KOPT-K1 (cell line): ENCODE data around the gene LSM4.

Source experiments
- H3K27ac ChIP-seq: fragments of 200-600 bp; sonication (generic); 2 replicates; pipeline ENCODE4 v1.5.1; 2016; ENCODE audit warnings: antibody characterized with exemption, mild to moderate bottlenecking, low read depth, low read length; ENCODE audit not compliant: poor library complexity, severe bottlenecking
- H3K36me3 ChIP-seq: fragments of 200-600 bp; sonication (generic); 2 replicates; pipeline ENCODE4 v1.5.1; 2017; ENCODE audit warnings: antibody characterized with exemption, mild to moderate bottlenecking, low read length, moderate library complexity; ENCODE audit not compliant: insufficient read depth
- H3K9me3 ChIP-seq: fragments of 200-600 bp; sonication (generic); 2 replicates; pipeline ENCODE4 v1.5.1; 2017; ENCODE audit warnings: antibody characterized with exemption, low read length, mild to moderate bottlenecking; ENCODE audit not compliant: insufficient read depth, poor library complexity, severe bottlenecking

Gene LSM4

DNA sequence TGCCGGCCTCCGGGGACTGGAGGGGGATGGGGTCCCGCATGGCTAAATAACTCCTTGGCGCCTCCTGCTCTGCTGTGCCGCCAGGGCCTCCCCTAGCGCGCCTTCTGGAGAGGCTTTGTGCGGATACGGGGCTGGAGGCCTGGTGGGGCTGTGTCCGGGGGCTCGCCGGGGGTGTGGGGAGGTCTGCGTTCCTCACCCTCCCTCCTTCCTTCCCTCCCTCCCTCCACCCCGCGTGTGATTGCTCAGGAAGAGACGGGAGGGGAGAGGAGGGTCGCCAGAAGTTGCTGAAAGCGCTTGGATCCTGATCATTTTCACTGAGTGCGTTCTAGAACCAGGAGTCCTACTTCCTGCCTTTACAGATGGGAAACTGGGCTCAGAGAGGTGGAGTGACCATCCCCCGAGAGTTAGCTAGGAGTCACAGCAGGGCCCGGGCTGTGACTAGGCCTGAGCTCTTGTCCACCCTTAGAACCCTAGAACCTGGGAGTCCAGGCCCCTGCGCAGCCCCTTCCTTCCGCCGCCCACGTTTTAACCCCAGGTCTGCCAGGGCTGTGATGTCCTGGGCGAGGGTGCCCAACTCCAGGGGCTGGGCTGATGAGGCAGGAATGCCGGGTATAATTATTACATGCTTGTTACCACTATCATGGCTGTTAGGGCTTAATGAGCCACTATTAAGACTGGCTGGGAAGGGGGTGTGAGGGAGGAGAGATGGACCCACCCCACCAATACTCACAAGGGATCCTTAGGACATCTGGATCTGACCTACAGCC, 40.7 kb downstream of the LSM4 start:
- Histone ChIP-seq H3K27ac (peak overlapping the region; percentile 98), H3K36me3 (peaks cover 20% of the 10 kb centered on the region), H3K9me3 (no peaks in the 10 kb centered on the region)

DNA sequence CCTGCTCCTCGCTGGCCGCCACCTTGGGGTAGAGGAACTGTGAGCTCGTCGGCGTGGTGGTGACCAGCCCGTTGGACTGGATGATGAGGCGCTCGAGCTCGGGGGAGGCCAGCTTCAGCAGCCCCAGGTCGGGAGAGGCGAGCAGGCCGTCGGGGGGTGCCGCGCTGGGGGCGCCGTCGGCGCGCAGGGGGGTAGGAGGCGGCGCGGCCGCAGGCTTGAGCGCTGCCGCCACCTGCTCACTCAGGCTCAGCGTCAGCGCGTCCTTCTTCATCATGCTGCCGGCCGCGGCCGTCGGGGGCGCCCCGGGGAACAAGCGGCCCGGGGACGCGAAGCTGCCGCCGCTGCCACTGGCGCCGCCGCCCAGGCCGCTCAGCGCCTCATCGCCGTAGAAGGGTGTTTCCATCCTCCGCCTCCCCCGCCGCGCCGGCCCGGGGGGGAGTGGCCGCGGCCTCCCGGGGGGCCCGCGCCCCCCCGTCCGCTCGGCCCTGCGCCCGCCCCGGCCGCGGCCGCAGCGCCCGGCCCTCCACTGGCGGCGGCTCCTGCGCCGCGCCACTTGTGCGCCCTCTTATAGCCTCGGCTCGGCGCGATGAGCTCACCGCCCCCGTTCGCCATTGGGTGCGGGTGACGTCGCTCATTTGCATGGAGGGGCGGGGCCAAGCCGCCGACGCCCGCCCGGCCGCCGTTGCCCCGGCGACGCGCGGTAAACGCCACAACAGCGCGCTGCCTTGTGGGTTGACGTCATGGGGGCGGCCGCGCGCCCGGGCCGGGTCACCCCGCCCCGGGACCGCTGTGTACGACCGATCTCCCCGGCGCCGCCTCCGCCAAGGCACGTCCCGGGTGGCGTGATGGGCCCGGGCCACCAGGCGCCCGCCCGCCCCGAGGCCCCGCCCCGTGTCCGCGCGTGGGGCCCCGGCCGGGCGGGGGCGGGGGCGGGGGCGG, 41.5 kb downstream of the LSM4 start, which contains the start of gene JUND:
JUND (minus strand) TSS at position 541 of the 939 bp plus-strand sequence; CDS start at position 403, 138 bp downstream.
- Histone ChIP-seq H3K27ac (peak within 1 kb of the TSS; percentile 98), H3K36me3 (peaks cover 29% of the 10 kb centered on the region), H3K9me3 (no peaks in the 10 kb centered on the region)

DNA sequence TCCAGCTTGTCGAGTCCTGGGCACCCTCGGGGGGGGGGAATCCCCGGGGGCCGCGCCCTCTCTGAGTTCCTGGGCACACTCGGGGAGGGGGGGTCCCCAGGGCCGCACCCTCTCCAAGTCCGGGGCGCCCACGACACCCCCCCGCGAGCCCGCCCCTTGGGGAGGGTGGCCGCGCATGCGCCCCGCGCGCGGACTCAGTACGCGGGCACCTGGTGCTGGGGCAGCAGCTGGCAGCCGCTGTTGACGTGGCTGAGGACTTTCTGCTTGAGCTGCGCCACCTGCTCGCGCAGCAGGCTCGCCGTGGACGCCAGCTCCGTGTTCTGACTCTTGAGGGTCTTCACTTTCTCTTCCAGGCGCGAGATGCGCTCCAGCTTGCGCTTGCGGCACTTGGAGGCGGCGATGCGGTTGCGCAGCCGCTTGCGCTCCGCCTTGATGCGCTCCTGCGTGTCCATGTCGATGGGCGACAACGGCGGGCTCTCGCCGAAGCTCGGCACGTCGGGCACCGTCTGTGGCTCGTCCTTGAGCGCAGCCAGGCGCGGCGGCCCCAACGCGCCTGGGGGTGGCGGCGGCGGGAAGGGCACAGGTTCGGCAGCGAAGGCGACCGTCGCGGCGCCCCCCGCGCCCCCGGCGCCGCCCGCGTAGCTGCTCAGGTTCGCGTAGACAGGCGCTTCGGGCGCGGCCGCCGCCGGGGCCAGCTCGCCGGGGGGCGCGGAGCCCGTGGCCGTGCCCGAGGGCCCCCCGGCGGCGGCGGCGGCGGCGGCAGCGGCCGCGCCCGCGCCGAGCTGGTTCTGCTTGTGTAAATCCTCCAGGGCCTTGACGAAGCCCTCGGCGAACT, 42.4 kb downstream of the LSM4 start:
- Histone ChIP-seq H3K27ac (peak overlapping the region; percentile 93), H3K36me3 (peaks cover 38% of the 10 kb centered on the region), H3K9me3 (no peaks in the 10 kb centered on the region)

DNA sequence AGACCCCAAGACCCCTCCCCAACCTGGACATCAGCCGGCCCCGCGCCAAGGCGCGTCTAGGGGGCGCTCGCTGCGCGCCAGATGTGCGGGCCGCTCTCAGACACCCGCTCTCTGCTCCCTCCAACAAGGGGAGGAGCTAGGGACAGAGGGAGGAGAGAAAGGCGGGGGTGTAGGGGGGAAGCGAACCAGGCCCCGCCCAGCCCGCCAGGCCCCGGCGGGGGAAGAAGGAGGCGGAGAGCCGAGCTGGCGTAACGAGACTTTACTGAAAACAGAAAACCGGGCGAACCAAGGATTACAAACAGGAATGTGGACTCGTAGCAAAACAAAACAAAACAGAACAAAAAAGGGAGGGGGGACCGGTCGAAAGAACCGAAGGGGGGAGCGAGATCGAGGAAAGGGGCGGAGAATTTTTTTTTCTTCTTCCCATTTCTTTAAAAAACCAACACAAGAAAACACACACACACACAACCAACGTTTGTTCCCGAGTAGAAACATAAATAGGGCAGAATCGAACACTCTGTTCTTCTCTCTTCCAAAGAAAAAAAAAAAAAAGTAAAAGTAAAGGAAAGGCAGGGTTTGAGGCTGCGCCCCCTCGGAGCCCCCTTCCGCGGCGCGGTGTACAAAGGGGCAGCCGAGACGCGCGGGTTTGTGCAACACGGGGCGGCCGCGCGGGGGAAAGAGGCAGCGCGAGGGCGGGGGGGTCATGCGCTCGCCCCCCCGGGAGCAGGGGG, 43.2 kb downstream of the LSM4 start:
- H3K27ac ChIP-seq, result peak overlapping the region; percentile 93
- H3K9me3 ChIP-seq, result no peaks in the 10 kb centered on the region
- peaks cover 45% of the 10 kb centered on the region for H3K36me3 ChIP-seq

DNA sequence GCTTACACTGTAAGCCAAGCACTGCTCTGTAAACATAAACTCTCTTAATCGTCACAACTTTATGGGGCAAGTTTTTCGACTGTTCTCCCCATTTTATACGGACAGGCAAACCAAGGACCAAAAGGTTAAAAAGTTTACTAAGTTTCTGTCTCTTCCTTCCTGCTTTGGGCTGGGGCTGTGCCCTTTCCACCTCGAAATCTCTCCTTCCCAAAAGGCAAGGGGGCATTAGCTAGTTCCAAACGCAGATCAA, 43.7 kb downstream of the LSM4 start:
- Histone ChIP-seq H3K36me3 (peaks cover 50% of the 10 kb centered on the region), H3K27ac (peak overlapping the region; percentile 93), H3K9me3 (no peaks in the 10 kb centered on the region)

DNA sequence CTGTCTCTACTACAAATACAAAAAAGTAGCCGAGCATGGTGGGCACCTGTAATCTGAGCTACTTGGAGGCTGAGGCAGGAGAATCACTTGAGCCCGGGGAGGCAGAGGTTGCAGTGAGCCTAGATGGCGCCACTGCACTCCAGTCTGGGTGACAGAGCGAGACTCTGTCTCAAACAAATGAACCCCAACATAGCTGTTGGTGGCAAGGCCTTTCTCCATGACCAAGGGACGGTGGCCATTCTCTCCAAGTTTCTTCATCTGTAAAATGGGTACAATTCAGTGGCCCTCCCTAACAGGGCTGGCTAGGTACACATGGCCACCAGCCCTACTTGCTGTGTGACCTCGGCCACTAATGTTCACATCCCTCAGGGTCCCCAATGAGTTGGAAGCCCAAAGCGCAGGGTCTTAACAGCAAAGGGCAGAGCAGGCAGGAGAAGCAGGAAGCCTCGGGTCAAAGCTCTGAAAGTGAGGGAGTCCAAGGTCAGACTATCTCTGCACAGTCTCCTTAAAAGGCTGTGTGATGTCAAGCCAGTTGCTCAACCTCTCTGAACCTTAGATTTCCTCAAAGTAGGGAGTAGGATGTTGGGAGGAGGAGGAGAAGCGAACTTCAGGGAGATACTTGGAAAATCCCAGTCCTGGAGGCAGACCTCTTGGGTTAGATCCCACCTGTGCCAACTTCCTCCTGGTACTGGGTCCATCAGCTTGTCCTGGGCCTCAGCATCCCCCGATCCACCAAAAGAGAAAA, 44.2 kb downstream of the LSM4 start:
- Histone ChIP-seq H3K9me3 (no peaks in the 10 kb centered on the region), H3K27ac (peak overlapping the region; percentile 93), H3K36me3 (peaks cover 51% of the 10 kb centered on the region)

DNA sequence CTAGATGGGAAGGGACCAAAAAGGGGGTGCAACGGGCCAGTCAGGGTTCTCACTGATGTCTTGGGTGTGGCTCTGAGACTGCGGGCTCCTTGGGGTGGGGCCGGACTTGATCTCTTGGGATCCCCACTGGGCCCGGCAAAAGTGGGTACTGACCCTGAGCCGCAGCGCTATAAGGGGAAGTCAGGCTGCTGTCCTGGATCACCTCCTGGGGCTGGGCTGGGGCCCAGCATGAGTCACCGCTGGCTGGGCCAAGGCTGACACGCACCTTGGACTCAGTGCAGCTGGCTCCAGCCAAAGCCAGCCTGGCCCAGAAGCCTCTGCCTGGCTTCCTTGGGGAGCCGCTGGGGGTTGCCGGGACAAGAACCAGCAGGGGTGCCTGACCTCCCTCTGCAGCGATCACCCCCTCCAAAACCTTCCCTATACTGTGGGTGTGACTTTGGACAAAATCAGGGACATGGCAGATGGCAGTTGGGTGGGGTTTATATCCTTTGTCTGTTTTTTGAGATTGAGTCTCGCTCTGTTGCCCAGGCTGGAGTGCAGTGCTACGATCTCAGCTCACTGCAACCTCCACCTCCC, 48.0 kb downstream of the LSM4 start:
- Histone ChIP-seq H3K9me3 (no peaks in the 10 kb centered on the region), H3K36me3 (peaks cover 51% of the 10 kb centered on the region), H3K27ac (no peak overlapping the region)

DNA sequence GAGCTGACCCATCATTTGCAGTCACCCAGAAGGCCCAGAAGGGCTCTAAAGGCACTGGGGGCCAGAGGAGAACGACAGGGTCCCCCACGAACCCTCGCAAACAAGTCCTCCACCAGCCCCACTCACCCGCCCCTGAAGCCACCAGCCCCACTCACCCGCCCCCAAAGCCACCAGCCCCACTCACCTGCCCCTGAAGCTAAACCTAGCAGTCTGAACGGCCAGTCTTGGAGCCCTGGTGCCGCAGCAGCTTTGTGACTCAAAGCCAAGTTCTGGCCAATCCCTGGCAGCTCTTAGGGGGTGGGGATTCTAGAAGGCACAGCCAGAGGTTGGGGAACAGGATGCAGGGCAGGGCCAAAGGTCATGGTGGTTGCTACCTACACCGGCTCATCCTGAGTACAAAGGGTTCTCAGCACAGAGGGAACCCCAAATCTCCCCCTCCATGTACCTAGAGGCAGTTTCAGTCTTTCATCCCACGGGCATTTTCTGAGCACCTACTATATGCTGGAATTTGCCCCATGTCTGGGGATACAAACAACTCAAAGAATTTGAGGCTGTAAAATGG, 48.6 kb downstream of the LSM4 start, which contains the start of gene IQCN:
IQCN (minus strand) TSS at position 234 of the 562 bp plus-strand sequence. CDS start 4,974 bp downstream, outside the sequence.
- Histone ChIP-seq H3K27ac (no peak within 1 kb of the TSS), H3K36me3 (peaks cover 50% of the 10 kb centered on the region), H3K9me3 (no peaks in the 10 kb centered on the region)

DNA sequence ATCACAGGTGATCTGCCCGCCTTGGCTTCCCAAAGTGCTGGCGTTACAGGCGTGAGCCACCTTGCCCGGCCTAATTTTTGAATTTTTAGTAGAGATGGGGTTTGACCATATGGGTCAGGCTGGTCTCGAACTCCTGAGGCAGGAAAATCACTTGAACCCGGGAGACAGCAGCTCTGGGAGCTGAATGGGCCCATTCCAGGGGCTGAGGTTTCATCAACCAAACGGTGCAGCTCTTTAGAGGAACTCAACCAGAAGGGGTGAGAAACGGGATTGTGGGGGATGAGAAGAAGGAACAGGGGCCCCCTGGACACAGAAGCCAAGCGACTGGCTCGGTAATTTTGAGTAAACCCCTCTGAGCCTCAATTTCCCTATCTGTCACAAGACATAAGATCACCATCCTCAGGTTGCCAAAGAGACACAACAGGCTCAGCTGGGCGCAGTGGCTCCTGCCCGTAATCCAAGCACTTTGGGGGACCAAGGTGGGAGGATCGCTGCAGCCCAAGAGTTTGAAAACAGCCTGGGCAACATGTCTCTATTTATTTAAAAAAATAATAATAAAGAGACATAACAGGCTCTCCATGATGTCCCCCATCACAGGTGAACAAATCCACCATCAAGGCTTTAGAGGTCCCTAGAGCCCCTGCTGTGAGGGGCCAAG, 49.2 kb downstream of the LSM4 start:
- no peak overlapping the region for H3K27ac ChIP-seq
- H3K9me3 ChIP-seq, result no peaks in the 10 kb centered on the region
- peaks cover 44% of the 10 kb centered on the region for H3K36me3 ChIP-seq

DNA sequence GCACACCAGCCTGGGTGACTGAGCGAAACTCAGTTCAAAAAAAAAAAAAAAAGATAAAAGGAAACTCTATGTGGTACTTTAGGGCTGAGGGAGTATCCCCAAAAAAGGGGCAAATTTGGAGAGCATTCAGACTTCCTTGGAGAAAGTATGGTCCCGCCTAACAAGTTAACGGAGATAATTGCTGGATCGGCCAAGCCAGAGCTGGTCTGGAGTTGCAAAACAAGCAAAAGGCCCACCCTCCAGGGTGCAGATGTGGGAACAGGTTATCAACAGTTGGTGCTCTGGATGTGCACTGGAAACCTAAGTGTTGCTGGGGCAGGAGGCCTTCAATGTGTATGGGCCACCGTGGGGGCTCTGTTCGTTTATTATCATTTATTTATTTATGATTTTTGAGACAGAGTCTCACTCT, 51.4 kb downstream of the LSM4 start:
- peaks cover 23% of the 10 kb centered on the region for H3K36me3 ChIP-seq
- no peak overlapping the region for H3K27ac ChIP-seq
- H3K9me3 ChIP-seq, result no peaks in the 10 kb centered on the region

DNA sequence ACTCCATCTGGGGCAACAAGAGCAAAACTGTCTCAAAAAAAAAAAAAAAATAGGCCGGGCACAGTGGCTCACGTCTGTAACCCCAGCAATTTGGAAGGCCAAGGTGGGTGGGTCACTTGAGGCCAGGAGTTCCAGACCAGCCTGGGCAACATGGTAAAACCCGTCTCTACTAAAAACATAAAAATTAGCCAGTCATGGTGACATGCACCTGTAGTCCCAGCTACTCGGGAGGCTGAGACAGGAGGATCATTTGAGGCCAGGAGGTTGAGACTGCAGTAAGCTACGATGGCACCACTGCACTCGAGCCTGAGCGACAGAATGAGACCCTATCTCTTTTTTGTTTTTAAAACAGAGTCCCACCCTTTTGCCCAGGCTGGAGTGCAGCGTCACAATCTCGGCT, 52.5 kb downstream of the LSM4 start:
- Histone ChIP-seq H3K9me3 (no peaks in the 10 kb centered on the region), H3K36me3 (peaks cover 15% of the 10 kb centered on the region; the same call in 1 of the 2 replicates), H3K27ac (no peak overlapping the region)

DNA sequence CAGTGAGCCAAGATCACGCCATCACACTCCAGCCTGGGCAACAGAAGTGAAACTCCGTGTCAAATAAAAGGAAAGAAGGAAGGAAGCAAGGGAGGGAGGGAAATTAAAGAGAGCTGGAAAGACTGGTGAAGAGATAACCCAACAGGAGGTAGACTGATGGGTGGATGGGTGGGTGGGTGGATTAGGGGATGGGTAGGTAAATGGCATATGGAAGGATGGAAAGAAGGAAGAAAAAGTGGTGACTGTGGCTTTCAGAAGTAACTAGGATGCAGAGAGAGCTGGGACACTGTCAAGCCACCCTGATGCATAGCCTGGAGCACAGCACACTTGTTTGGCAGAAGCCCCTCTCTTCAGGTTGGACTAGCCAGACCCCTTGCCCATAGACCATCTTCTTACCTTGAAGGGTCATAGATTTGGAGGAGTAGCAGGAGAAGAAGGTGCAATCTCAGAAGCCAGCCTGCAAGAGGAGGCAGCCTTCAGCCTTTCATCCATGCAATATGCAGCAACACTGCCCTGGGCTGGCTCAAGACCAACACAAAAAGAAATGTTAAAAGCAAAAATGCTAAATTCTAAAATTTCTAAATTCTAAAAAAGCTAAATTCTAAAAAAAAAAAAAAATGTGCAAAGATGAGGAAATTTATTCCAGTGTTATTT, 53.7 kb downstream of the LSM4 start:
- no peak overlapping the region for H3K27ac ChIP-seq
- no peaks in the 10 kb centered on the region for H3K9me3 ChIP-seq
- peaks cover 3% of the 10 kb centered on the region; the same call in 1 of the 2 replicates for H3K36me3 ChIP-seq
